ENCODE measurements around the gene MYH14. TPM values are rescaled to one million over a fixed set of nuclear protein-coding genes. Genes with fewer than 3 reads are reported as not detected.

Gene MYH14
- total RNA-seq, 4 donors from 2014 or later, result 8.3 to 82.1 (median 12.4) TPM

GRCh38 chr19:50273821-50274220 lies 70.4 kb downstream of the MYH14 start:
- TF ChIP-seq CTCF (IDR thresholded peaks at IDR 0.05; ENCODE audit: low read depth), result no peak

- TF ChIP-seq CTCF (IDR thresholded peaks at IDR 0.05; ENCODE audit: low read depth), result no peak
Observed at GRCh38 chr19:50275577-50276368, 72.4 kb downstream of the MYH14 start.

GRCh38 chr19:50276370-50277063 lies 73.1 kb downstream of the MYH14 start:
- no peak for TF ChIP-seq CTCF (IDR thresholded peaks at IDR 0.05; ENCODE audit: low read depth)

GRCh38 chr19:50277966-50278580 lies 74.7 kb downstream of the MYH14 start:
- no peak for TF ChIP-seq CTCF (IDR thresholded peaks at IDR 0.05; ENCODE audit: low read depth)

- no peak for TF ChIP-seq CTCF (IDR thresholded peaks at IDR 0.05; ENCODE audit: low read depth)
Observed at GRCh38 chr19:50280074-50280473, 76.7 kb downstream of the MYH14 start.

- TF ChIP-seq CTCF (IDR thresholded peaks at IDR 0.05; ENCODE audit: low read depth), result no peak
Observed at GRCh38 chr19:50280983-50281382, 77.6 kb downstream of the MYH14 start.

- TF ChIP-seq CTCF (IDR thresholded peaks at IDR 0.05; ENCODE audit: low read depth), result no peak
Observed at GRCh38 chr19:50281491-50281890, 78.1 kb downstream of the MYH14 start.

All from subcutaneous adipose tissue (tissue), 4 donors.